Nephron (organoid): Measurements from ENCODE around the gene TNFSF13.

ENCODE experiments used
- H3K27ac Mint-ChIP-seq, 3 experiments: 2 replicates each; pipeline ENCODE4 v1.8.0; 2020; ENCODE audit warnings: mixed read lengths in 3 of 3, mild to moderate bottlenecking in 2 of 3, moderate library complexity in 1 of 3
- H3K27me3 Mint-ChIP-seq: 2 replicates; pipeline ENCODE4 v1.8.0; 2021; ENCODE audit warnings: low read depth, mild to moderate bottlenecking, moderate library complexity, mixed read lengths
- H3K36me3 Mint-ChIP-seq: 2 replicates; pipeline ENCODE4 v1.8.0; 2020; ENCODE audit warnings: low read depth, mixed read lengths
- H3K4me1 Mint-ChIP-seq: 2 replicates; pipeline ENCODE4 v1.8.0; 2020; ENCODE audit warnings: mixed read lengths
- H3K4me3 Mint-ChIP-seq, 3 experiments: 2 replicates each; pipeline ENCODE4 v1.8.0; 2020; ENCODE audit warnings: mild to moderate bottlenecking in 3 of 3, mixed read lengths in 3 of 3, moderate library complexity in 2 of 3
- H3K9me3 Mint-ChIP-seq: 2 replicates; pipeline ENCODE4 v1.8.0; 2020; ENCODE audit warnings: mixed read lengths
- TF ChIP-seq, protein P1 (sequence below), 3 experiments: fragments of 200-600 bp; sonication (generic); IDR thresholded peaks; one replicate each; pipeline ENCODE4 v1.5.0; 2021; ENCODE audit warnings: antibody characterized with exemption in 3 of 3; ENCODE audit not compliant: unreplicated experiment in 3 of 3

The TNFSF13 gene

DNA sequence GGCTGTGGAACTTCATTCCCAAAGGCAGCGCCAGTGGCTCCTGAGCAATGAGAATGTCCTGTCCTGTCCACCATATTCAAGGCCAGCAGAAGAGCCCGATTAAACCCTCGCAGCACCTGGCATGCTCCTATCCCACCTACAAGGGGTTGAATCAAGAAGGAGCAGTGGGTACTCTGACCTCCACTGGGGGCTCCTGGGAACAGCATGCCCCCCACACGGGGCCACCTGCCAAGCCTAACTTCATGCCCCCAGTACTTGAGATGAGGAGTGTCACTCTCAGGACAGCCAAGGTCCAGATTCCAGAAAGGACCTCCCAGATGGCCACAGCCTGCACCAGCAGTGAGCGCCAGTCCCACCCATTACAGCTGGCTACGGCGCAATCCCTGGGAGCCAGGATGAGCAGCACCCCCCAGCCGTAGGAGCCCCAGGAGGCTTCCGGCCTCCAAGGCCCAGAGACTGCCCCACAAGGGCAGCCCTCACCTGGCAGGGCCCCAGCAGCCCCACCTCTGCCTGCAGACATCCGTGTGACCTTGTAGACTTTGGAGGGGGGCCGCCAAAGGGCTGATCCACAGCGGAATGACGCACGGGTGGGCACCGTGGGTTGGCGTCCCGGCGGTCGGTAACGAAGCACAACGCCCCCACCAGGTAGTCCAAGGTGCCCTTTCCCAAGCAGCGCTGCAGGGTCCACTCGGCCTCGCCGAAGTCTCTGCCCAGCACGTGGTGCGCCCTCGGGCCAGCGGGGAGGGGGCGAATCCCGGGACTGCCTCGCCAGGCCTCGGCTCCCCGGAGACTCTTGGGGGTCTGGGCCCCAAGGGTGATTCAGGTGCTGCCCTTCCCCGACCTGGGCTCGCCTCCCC lies 24.1 kb downstream of the TNFSF13 start:
- Mint-ChIP-seq H3K9me3 (no peaks in the 10 kb centered on the region), H3K4me1 (peaks cover 61% of the 10 kb centered on the region), H3K27ac (peak overlapping the region; percentile 98 to 100 (median 100)), H3K36me3 (peaks cover 45% of the 10 kb centered on the region), H3K4me3 (peak overlapping the region; percentile 77 to 95 (median 78)), H3K27me3 (peaks cover 4% of the 10 kb centered on the region)
- TF ChIP-seq, protein P1, sequence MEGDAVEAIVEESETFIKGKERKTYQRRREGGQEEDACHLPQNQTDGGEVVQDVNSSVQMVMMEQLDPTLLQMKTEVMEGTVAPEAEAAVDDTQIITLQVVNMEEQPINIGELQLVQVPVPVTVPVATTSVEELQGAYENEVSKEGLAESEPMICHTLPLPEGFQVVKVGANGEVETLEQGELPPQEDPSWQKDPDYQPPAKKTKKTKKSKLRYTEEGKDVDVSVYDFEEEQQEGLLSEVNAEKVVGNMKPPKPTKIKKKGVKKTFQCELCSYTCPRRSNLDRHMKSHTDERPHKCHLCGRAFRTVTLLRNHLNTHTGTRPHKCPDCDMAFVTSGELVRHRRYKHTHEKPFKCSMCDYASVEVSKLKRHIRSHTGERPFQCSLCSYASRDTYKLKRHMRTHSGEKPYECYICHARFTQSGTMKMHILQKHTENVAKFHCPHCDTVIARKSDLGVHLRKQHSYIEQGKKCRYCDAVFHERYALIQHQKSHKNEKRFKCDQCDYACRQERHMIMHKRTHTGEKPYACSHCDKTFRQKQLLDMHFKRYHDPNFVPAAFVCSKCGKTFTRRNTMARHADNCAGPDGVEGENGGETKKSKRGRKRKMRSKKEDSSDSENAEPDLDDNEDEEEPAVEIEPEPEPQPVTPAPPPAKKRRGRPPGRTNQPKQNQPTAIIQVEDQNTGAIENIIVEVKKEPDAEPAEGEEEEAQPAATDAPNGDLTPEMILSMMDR (IDR thresholded peaks at IDR 0.05; ENCODE audit: unreplicated experiment in 3 of 3) = no peak

DNA sequence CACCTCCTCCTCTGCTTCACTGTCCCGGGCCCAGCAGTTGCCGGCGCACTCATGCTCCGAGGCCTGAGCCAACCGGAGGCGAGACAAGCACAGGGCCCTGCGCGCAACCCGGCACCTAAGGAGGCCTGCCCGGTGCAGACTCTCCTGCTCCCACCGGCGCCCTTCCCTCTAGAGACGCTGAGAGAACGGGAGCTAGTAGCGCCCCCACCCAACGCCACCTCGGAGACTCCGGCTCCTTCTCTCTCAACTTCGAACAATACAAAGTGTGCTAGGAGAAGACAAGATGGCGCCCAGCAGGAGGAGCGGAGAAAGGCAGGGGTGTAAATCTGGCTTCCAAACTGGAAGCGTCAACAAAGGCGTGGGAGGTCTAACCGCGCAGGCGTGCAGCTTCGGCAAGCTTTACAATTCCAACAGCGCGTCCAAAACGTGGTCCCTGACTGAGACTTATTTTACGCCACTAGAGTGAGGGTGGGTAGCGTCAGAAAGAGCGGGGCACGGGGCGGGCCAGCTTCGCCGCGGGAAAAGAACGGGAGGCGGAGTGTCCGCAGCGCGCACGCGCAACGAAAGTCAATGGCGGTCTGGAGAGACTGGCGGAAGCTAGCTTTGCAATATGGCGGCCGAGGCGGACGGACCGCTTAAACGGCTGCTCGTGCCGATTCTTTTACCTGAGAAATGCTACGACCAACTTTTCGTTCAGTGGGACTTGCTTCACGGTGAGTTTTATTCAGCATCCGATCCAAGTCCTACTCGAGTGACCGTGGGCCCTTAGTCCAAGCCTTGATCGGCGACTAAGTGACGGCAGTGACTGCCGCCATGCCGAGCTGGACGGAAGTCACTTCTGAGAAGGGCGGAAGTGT lies 24.9 kb downstream of the TNFSF13 start, which contains the start of gene MPDU1:
Gene MPDU1 (plus strand): TSS at position 600 of the 857 bp plus-strand sequence. CDS start 11 bp downstream, at position 611.
- H3K27ac Mint-ChIP-seq = peak within 1 kb of the TSS; percentile 100
- TF ChIP-seq, protein P1 (IDR thresholded peaks at IDR 0.05; ENCODE audit: unreplicated experiment in 3 of 3) = no peak
- H3K4me1 Mint-ChIP-seq = peaks cover 58% of the 10 kb centered on the region
- peaks cover 42% of the 10 kb centered on the region for H3K36me3 Mint-ChIP-seq
- peaks cover 4% of the 10 kb centered on the region for H3K27me3 Mint-ChIP-seq
- H3K9me3 Mint-ChIP-seq = no peaks in the 10 kb centered on the region
- peak within 1 kb of the TSS; percentile 95 to 98 (median 97) for H3K4me3 Mint-ChIP-seq

DNA sequence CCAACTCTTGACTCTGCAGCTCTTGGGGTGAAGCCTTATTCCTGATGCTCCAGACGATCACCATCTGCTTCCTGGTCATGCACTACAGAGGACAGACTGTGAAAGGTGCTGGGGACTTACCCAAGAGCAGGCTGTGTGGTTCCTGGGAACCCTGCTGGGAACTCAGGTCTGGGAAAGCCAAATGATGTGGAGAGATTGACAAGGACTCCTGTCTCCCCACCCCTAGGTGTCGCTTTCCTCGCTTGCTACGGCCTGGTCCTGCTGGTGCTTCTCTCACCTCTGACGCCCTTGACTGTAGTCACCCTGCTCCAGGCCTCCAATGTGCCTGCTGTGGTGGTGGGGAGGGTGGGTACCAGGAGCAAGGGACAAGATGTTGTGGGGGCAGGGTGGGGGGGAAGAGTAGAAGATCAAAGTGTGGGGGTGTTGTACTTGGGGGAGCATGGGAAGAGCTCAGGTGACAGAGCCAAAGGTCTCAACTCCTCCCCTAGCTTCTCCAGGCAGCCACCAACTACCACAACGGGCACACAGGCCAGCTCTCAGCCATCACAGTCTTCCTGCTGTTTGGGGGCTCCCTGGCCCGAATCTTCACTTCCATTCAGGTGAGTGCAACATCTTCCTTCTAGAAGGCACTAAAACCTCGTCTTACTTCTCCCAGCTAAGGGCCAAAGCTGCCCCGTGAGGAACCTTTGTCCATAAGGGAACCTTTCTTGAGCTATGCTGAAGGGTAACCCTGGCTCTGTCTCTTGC lies 28.3 kb downstream of the TNFSF13 start:
- Mint-ChIP-seq H3K9me3 (no peaks in the 10 kb centered on the region), H3K27ac (peak overlapping the region; percentile 75 to 89 (median 77)), H3K36me3 (peaks cover 38% of the 10 kb centered on the region), H3K4me3 (peak overlapping the region; percentile 51 to 81 (median 67)), H3K27me3 (peaks cover 4% of the 10 kb centered on the region), H3K4me1 (peaks cover 42% of the 10 kb centered on the region)
- TF ChIP-seq, protein P1 (IDR thresholded peaks at IDR 0.05; ENCODE audit: unreplicated experiment in 3 of 3) = no peak

DNA sequence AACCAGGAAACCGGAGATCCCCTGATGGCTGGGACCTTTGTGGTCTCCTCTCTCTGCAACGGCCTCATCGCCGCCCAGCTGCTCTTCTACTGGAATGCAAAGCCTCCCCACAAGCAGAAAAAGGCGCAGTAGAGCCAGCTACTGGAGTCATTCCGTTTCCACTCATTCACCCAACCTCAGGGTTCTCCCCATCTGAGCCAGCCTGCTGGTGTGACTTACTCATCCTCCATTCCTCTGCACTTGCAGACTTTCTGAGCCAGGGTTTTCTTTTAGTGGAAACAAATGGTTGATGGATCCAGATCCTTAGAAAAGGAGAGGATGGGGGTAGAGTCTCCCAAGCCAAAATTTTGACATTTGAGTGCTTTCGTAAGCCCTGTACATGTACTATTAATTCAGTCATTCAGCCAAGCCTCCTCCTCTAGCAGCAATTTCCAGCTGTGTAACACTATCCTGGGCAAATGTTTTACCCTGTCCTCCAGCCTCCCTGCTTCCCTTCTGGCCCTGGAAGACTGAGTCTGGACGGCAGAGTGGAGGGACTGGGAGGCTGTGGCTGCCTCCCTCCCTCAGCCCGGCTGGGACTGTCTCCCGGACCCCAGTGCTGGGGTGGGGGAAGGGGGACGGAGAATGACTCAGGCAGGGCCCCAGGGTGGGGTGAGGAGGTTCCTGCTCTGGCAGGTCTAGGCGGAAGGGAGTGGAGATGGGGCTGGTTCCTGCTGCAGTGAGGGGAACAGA lies 29.0 kb downstream of the TNFSF13 start:
- Mint-ChIP-seq H3K27me3 (no peaks in the 10 kb centered on the region), H3K4me1 (peaks cover 35% of the 10 kb centered on the region), H3K36me3 (peaks cover 42% of the 10 kb centered on the region), H3K9me3 (no peaks in the 10 kb centered on the region), H3K27ac (peak overlapping the region; percentile 75 to 89 (median 77)), H3K4me3 (peak overlapping the region; percentile 51 to 81 (median 67))
- TF ChIP-seq, protein P1 (IDR thresholded peaks at IDR 0.05; ENCODE audit: unreplicated experiment in 3 of 3) = no peak

DNA sequence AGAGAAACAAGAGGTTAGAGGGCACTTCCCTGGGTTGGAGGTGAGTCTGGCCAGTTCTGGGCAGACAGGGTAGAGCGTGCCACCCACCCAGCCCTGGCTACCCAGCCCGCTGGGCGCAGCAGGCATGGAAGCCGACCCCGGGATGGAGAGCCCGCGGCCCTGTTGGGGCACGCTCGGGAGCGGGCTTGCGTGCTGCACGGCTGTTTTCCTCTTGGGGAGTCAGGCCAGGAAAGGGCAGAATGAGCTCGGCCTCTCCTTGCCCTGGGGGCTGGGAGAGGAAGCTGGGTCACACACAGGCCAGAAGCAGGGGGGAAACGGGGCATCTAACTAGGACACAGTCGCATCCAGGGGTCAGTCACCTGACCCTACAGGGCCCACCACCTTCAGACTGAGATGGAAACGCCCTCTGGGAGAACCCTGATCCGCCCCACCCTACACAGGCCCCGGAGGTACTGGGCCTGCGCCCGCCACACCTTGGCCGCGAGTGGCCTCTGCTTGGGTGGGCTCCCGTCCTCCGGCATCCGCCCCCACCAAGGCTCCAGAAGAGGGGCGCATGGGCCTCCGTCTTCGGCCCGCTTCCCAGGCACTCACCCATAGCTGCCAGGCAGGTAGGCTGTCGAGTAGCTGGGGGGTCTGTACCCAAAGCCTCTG lies 30.1 kb downstream of the TNFSF13 start:
- Mint-ChIP-seq H3K27ac (no peak overlapping the region), H3K4me1 (peaks cover 34% of the 10 kb centered on the region), H3K36me3 (peaks cover 51% of the 10 kb centered on the region), H3K9me3 (no peaks in the 10 kb centered on the region), H3K27me3 (no peaks in the 10 kb centered on the region), H3K4me3 (no peak overlapping the region)
- TF ChIP-seq, protein P1 (IDR thresholded peaks at IDR 0.05; ENCODE audit: unreplicated experiment in 3 of 3) = no peak
